GM18520 (cell line): ENCODE measurements around the gene TRAF2.
A peak's percentile ranks its signal among the peaks of the same experiment; 100 is the strongest.

Source experiments
- ATAC-seq: cut with Tn5 transposase; IDR thresholded peaks from one replicate; pipeline ENCODE4 v1.9.1; 2021; ENCODE audit not compliant: unreplicated experiment

Gene TRAF2

DNA sequence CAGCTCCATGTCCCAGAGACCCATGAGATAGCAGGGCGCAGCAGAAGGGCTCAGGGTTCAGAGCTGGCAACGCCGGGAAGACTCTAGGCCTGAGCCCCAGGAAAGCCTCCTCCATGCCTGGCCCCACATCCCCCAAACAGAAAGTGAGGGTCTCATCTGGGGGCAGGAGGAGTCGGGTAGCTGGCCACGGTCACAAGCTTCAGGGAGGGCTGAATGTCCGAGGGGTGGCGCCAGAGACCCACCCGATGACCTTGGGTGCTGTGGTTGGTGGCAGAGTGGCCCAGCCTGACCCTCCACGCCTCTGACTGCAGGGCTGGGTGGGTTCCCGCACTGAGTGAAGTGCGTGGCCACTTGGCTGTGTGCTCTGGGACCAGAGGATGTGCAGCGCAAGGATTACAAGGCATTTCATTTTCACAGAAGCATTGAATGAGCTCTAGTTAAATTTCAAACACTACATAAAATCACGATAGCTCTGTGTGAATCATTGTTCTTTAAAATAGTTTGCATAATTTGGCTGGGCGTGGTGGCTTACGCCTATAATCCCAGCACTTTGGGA lies 61.7 kb downstream of the TRAF2 start:
- no peak for ATAC-seq

DNA sequence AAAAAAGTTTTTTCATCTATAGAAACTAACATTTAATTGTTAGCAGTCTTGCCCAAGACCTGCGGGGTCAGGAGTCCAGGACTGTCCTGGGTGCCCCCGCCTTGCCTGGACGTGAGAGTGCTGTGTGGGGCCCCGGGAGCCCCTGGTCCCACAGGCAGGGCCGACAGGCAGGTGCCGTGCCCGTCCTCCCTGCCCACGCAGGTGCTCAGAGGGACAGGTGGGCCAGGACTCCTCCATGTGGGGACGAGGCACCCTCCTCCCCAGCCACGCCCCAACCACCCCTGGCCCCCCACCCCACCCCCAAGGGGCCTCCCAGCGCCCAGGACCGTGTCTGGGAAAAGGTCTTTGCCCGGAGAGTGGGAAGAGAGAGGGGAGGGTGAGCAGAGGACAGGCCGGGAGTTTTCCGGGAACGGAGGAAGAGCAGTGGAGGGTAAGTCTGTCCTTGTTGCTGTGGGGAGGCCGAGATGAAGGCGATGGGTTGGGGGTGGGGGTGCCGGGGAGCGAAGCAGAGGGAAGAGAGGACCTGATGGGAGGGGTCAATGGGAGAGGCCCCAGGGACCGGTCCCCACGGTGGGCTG lies 63.0 kb downstream of the TRAF2 start:
- ATAC-seq: no peak

DNA sequence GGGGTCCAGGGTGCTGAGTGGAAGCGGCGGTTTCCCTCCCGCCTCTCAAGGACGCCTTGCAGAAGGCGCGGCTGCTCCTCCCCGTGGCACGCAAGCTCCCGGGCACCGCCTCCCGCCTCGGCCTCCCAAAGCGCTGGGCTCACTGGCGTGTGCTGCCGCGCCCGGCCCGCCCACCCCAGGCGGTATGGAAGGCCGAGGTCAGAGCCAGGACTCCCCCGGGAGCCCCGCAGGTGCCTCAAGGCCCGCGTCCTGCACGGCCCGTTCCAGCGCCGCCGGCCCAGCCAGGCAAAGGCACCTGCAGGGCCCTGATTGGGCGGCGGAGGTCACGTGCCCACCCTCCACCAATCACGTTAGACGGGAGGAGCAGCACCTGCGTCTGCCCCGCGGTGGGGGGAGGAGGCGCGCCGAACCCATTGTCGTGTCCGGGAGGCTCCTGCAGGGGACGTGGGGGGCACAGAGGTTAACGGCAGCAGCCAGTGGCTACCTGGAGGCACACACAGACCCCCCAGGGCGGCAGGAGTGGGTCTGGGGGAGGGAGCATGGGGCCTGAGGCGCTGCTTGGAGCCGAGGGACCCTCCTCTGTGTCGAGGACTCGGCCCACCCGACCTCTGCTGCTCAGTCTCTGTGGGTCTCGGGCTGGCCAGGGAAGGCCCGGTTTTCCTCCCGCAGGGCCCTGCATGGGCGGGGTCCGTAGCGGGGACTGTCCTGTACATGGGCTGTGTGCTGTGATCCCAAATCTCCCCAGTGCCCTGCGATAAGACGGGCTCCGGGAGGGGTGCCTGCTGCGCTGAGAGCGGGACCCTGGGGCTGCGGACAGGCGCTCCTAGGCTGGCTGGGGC lies 63.7 kb downstream of the TRAF2 start:
- peak; percentile 76 for ATAC-seq

DNA sequence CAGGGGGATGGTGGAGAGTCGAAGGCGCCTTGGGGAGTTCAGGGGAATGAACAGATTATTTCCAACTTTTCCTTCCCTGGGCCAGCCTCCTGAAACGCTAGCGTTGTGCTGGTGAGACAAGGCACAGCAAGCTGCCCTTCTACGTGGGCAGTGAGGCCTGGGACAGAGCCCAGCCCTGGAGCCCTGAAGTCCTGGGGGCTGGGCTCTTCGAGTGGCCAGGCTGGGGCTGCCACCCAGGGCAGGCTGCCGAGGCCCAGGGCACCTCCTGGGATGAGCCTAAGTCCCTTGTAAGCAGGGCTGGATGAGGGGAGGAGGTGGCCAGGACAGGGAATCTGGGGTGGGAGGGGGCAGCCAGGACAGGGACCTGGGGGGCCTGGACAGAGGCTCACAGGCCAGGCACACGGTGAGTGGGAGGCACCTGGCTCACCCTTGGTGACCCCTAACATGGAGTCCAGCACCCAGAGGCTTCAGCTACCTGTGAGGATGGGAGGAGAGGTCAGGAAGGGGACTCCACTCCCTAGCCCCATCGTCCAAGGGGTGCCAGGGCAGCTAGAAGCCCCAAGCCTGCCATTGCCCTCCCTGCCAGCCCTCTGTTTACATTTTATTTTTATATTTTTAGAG lies 64.5 kb downstream of the TRAF2 start:
- no peak for ATAC-seq

DNA sequence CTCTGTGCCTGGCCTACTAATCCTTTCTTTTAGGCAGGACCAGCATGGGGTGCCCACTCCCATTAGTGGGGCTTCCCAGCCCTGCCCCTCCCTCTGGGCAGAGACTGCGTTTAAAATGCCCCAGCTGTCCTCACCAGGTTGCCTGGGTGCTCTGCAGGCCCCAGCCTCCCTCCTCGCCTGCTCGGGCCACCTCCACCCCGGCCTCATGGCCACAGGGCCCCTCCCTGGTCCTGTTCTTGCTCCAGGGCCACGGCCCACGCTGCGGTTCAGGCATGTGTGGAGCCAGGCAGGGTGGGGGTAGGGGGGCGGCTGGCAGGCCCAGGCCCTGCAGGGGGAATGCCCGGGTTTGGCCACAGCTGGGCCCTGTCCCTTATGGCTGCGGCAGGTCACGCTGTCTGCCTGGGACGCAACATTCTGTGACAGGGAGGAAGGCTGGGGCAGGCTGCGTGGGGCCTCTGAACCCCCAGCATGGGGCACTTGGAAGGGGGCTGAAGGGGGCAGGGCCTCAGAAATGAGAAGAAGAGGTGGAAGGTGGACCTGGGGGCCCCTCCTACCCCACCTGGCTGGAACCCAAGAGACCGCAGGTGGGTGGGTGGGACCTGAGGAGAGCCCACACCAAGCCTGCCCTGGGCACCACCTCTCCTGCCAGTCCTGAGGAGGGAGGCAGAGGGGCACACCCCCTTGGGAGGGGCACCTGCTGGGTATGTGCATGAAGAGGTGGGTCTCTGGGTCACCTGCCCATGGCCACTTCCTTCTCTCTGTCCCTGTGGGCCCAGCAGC lies 65.4 kb downstream of the TRAF2 start, which contains the start of gene LCN12:
TSS of gene LCN12 (plus strand) at position 733 of the 780 bp plus-strand sequence. CDS start 55 bp downstream, outside the sequence.
- ATAC-seq: no peak

DNA sequence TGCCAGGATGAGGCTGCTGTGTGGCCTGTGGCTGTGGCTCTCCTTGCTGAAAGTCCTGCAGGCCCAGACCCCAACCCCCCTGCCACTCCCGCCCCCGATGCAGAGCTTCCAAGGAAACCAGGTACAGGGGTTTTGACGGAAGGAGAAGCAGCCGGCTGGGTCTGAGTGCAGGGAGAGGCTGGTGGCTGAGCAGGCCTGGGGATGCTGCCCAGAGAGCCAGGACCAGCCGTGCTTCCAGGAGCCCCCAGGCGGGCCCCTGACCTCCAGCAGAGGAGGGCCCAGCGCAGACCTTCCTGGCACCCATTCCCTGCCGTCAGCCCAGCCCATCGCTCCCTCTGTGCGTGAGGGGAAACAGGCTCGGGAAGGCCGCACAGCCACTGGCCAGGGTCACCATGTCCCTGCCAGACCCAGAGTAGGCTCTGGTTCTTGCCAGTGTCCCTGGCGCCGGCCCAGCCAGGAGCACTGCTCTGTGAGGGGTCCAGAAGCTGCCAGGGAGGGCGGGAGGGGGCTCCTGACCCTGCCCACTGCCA lies 66.1 kb downstream of the TRAF2 start:
- no peak for ATAC-seq

DNA sequence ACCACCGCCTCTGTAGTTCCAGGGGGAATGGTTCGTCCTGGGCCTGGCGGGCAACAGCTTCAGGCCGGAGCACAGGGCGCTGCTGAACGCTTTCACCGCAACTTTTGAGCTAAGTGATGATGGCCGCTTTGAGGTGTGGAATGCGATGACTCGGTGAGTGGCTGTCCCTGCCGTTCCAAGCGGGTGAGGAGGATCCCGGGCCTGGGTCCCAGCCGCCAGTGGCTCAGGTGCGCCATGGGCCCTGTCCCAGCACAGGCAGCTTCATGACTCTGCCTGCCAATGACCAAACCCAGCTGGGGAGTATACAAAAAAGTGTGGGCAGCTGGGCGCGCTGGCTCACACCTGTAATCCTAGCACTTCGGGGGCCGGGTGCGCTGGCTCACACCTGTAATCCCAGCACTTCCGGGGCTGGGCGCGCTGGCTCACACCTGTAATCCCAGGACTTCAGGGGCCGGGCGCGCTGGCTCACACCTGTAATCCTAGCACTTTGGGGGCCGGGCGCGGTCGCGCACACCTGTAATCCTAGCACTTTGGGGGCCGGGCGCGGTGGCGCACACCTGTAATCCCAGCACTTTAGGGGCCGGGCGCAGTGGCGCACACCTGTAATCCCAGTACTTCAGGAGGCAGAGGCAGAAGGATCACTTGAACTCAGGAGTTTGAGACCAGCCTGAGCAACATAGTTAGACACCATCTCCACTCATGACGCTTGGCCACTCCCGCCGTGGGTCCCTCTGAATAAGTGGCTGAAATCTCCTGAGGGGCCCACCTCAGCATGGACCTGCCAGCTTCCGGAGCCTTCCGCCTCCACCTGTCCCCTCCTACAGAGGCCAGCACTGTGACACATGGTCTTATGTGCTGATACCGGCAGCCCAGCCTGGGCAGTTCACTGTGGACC lies 66.8 kb downstream of the TRAF2 start:
- no peak for ATAC-seq

DNA sequence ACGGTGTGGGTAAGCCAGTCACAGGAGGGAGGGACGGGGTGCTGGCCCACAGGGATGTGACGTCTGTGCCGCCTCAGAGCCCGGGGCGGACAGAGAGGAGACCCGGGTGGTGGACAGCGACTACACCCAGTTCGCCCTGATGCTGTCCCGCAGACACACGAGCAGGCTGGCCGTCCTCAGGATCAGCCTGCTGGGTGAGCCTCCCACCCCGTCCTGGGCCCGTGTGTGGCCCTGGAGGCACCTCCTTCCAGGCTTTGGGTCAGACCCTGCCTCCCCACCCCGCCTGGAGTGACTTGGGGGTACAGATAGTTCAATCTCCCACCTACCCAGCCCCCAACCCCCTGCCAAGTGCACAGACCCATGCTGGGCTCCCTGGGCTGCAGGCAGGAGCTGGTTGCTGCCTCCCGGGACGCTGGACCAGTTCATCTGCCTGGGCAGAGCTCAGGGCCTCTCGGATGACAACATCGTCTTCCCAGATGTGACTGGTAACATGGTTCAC lies 67.5 kb downstream of the TRAF2 start:
- no peak for ATAC-seq

DNA sequence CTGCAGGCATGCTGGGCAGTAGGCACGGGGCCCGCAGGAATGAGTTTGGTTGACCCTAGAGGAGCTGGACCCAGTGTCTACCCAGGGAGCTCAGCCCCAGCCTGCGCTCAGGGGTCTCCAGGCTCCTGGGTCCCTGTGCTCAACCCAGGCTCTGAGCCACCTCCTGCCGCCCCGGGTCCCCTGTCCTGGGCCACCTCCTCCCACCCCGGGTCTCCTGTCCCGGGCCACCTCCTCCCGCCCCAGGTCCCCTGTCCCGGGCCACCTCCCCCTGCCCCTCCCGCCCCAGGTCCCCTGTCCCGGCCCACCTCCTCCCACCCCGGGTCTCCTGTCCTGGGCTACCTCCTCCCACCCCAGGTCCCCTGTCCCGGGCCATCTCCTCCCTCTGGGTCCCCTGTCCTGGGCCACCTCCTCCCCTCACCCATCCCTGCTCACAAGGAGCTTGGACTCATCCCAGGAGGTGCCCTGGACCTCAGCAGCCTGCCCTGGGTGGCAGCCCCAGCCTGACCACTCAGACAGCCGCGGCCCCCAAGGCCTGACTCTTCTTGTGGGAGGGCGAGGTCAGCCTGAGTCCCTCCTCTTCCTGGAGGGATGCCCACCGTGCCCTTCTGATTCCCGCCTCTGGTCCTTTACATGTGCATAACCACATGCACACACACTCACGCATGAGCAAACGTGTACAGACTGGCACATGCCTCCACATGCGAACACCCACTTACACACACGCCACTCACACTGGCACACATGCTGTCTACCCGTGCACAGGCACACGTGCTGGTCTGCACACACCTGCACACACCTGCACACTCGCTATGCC lies 68.2 kb downstream of the TRAF2 start:
- ATAC-seq: no peak

DNA sequence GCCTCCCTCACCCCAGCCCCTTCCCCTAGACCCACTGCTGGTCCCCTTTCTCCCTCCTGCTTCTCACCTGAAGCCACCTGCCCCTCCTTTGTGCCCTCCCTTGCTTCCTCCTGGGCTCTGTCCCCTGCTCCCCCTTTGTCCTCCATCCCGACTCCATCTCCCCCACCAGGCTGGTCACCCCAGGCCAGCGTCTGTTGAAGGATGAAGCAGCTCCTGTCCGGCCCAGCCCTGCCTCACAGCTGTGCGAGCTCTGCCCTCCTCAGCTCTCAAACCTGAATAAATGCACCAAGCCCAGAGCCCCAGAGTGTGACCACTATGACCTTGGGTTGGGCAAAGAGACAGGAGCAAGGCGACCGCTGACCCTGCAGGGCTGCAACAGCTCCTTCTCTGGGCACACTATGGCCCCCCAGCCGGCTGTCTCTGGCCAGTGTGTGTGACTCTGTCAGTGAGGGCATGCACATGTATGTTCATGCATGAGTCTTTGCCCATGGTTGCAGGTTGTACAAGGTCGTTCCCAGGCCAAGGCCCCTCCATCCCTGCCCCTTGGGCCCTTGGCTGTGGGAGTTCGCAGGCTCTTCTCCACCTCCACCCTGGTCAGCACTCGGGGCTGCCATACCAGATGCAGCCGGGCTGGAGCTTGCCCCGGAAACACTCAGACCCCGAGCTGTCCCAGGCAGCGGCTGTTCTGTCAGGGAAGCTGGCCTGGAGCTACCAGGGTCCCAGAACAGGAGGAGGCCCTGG lies 69.1 kb downstream of the TRAF2 start:
- ATAC-seq: no peak

DNA sequence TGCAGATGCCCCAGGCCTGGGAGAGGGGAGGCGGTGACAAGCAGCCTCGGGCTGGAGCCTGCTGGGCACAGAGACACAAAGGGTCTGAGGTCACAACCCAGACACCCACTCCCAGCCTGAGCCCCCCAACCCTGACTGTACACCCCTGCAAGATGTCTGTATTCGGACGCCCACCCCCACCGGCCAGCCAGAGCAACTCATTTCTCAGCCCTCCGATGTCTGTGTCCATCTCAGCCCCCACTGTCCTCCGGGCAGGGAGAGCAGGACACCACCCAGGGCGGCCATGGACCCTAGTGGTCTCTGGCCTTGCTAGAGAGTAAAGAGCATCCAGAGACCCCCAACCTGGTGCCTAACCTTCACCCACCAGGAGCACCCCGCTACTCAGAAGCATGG lies 69.6 kb downstream of the TRAF2 start:
- no peak for ATAC-seq

DNA sequence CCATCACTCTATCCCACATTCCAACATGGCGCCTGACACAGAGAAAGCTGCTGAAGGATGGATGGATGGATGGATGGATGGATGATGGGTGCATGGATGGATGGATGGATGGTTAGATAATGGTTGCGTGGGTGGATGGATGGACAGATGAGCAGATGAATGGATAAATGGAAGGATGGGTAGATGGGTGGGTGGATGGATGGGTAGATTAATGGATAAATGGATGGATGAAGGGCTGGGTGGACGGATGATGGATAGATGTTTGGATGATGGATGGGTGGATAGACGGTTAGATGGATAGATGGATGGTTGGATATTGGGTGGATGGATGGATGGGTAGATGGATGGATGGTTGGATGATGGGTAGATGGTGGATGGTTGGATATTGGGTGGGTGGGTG lies 70.3 kb downstream of the TRAF2 start:
- no peak for ATAC-seq

DNA sequence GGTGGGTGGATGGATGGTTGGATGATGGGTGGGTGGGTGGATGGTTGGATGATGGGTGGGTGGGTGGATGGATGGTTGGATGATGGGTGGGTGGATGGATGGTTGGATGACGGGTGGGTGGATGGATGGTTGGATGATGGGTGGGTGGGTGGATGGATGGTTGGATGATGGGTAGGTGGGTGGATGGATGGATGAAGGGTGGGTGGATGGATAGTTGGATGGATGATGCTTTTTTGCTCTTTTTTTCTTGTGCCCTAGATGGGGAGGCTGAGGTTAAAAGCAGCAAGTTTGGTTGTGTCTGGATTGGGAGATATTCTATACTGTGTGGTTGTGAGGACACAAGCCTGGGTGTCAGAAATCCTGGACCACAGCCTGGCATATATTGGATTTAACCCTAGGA lies 71.1 kb downstream of the TRAF2 start:
- no peak for ATAC-seq

DNA sequence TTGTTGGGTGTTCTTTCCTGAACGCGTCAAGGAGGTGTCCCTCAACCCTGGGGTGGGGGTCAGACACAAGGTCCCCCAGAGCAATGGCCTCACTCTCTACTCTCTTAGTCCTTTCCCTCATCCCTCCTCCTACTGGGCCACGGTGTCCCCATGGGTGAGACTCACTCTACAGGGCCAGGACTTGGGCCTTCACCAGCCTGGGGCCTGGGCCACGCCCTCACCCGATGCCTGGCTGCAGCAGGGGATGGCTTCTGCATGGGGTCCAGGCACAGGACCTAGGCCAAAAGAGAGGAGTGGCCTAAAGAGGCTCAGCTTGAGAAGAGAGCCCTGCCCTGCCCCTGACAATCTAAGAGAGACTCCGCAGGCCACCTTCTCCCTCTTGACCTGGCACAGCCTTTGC lies 71.6 kb downstream of the TRAF2 start:
- no peak for ATAC-seq

DNA sequence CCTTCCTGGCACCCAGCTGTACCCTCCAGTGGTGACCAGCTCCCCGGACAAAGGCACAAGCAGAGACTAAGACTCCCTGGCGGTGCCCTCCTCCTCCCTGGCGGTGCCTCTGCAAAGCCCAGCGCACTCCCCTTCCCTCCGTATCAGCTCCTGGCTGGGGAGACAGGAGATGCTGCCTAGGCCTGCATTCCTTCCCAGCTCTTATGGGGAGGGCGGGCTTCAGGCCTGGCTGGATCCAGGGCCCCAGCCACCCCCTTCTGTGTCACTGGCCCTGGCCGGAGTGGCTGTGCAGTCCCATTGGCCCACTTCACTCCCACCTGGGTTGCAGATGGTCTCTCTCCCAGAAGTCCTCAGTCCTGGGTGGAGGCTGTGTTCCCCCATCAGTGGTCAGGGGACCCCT lies 72.2 kb downstream of the TRAF2 start:
- no peak for ATAC-seq

DNA sequence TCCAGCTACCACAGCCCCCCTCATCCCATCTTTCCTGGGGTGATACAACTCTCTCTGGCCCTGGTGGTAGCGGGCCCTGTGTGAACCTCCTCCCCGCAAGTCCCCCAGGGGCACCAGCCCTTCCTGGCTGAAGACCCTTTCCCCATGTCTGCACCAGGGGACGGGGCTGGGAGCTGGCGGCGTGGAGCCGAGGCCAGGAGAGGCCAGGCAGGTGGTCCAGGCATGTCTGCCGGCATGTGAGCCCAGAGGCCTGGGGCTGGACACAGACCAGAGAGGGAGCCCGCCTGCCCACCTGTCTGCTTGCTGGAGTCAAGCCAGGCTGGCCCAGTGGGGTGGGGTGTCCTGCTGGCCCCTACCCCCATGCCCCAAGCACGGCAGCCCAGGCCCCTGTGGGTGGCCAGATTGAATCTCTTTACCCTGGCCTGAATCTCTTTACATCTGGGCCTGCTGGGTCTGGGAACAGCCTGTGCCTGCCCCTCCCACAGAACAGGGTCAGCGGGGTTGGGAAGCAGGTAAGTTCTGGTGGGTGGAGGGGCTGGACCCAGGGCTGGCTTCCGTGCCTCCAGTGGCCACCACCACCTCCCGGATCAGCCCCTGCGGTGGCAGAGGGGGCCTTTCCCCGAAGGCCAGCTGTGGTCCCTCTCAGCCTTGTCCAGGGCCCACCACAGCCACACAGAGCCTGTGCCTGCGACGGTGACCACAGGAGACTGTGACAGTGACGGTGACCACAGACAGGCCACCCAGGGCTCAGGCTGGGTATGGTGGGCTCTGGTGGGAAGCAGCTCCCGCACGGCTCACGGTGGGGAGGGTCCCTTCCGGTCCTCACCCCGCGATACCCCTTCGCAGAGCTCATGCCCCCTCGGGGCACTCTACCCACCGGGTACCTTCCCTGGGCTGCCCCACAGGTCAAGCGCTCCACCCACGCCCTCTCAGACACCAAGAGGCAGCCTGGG lies 72.9 kb downstream of the TRAF2 start:
- no peak for ATAC-seq
